Measurements from ENCODE around the gene ZCCHC10. TPM values are rescaled to one million over a fixed set of nuclear protein-coding genes. Genes with fewer than 3 reads are reported as not detected.

ZCCHC10 gene
- total RNA-seq = 10 to 100 TPM in 3 of 4 donors, 1 to 10 TPM in 1; 8.9 to 28.9 (median 18.5) TPM

- intact Hi-C loops (cut with DNase I; ENCODE audit: low total_unique reads) = loop anchor here (1.0 kb wide), 2 partner anchors 25 to 63 kb away; partner anchors contain the start of gene AFF4
- Histone ChIP-seq H3K9me3 (no peaks in the 10 kb centered on the region), H3K36me3 (no peaks in the 10 kb centered on the region), H3K27me3 (no peaks in the 10 kb centered on the region), H3K27ac (peak within 1 kb of the TSS; percentile 90 to 99 (median 97)), H3K4me1 (peaks cover 11 to 15% of the 10 kb centered on the region in 2 donors), H3K4me3 (peak within 1 kb of the TSS; percentile 75 to 100 (median 92))
- peak; percentile 98 for ATAC-seq
- TF ChIP-seq POLR2A (IDR thresholded peaks at IDR 0.05) (peak; percentile 73 to 83), CTCF (IDR thresholded peaks at IDR 0.05 in 4 of 5, conservative IDR thresholded peaks at IDR 0.05 in 1 of 5) (no peak)
- DNase-seq = peak; percentile 83 to 86
- in situ Hi-C loops (cut with MboI; ENCODE audit: low sequenced_read_pairs in 4 of 4) = no loop called here
These were observed at the start of gene ZCCHC10 for GRCh38 chr5:133025804-133026663. ZCCHC10 (minus strand) TSS chr5:133026549; CDS start chr5:133026537, 12 bp downstream.

- Histone ChIP-seq H3K9me3 (no peaks in the 10 kb centered on the region), H3K27me3 (no peaks in the 10 kb centered on the region), H3K4me1 (no peaks in the 10 kb centered on the region), H3K36me3 (peaks cover 0 to 45% of the 10 kb centered on the region in 2 donors), H3K4me3 (no peak overlapping the region), H3K27ac (no peak overlapping the region)
- DNase-seq = no peak
- no peak for ATAC-seq
- TF ChIP-seq CTCF (IDR thresholded peaks at IDR 0.05 in 4 of 5, conservative IDR thresholded peaks at IDR 0.05 in 1 of 5) (no peak), POLR2A (IDR thresholded peaks at IDR 0.05) (no peak)
- intact Hi-C loops (cut with DNase I; ENCODE audit: low total_unique reads) = no loop called here
- in situ Hi-C loops (cut with MboI; ENCODE audit: low sequenced_read_pairs in 4 of 4) = no loop called here
These were observed 49.5 kb upstream of the ZCCHC10 start for GRCh38 chr5:133075572-133076536.

- intact Hi-C loops (cut with DNase I; ENCODE audit: low total_unique reads) = no loop called here
- Histone ChIP-seq H3K27me3 (no peaks in the 10 kb centered on the region), H3K27ac (no peak overlapping the region)
These were observed 45.7 kb upstream of the ZCCHC10 start for GRCh38 chr5:133072021-133072420.

More at GRCh38 chr5:133072021-133072420, 45.7 kb upstream of the ZCCHC10 start:
- Histone ChIP-seq H3K4me1 (peaks cover 0 to 6% of the 10 kb centered on the region in 2 donors), H3K9me3 (no peaks in the 10 kb centered on the region), H3K36me3 (peaks cover 0 to 73% of the 10 kb centered on the region in 2 donors), H3K4me3 (no peak overlapping the region)
- DNase-seq (no peak), ATAC-seq (no peak)
- TF ChIP-seq POLR2A (IDR thresholded peaks at IDR 0.05) (no peak), CTCF (IDR thresholded peaks at IDR 0.05 in 4 of 5, conservative IDR thresholded peaks at IDR 0.05 in 1 of 5) (no peak)
- in situ Hi-C loops (cut with MboI; ENCODE audit: low sequenced_read_pairs in 4 of 4) = no loop called here

All from gastrocnemius medialis (tissue), 4 donors.